Neural progenitor cell (in vitro differentiated cells): ENCODE results near the gene MYOM3. TPM values are rescaled to one million over a fixed set of nuclear protein-coding genes. Genes with fewer than 3 reads are reported as not detected.
A peak's percentile ranks its signal among the peaks of the same experiment; 100 is the strongest.

Source experiments
- DNase-seq: peaks from one replicate; pipeline ENCODE4 v3.0.0-alpha.2; 2016; ENCODE audit warnings: low spot score
- H2AFZ ChIP-seq: fragments of 200-600 bp; sonication (generic); replicated peaks from 2 replicates; pipeline ENCODE4 v1.6.1; 2016; ENCODE audit warnings: antibody characterized with exemption
- H3F3A ChIP-seq: fragments of 200-600 bp; sonication (generic); 2 replicates; pipeline ENCODE4 v1.6.1; 2016; ENCODE audit warnings: antibody characterized with exemption, low read depth
- H3K27ac ChIP-seq: fragments of 200-600 bp; sonication (generic); 2 replicates; pipeline ENCODE4 v1.5.1; 2016; ENCODE audit warnings: mild to moderate bottlenecking
- H3K27me3 ChIP-seq: fragments of 200-600 bp; sonication (generic); 2 replicates; pipeline ENCODE4 v1.6.1; 2016; ENCODE audit warnings: mild to moderate bottlenecking, moderate library complexity
- H3K36me3 ChIP-seq: fragments of 200-600 bp; sonication (generic); 2 replicates; pipeline ENCODE4 v1.5.1; 2016
- H3K4me1 ChIP-seq: fragments of 200-600 bp; sonication (generic); 2 replicates; pipeline ENCODE4 v1.6.1; 2016; ENCODE audit warnings: mixed run types
- H3K4me2 ChIP-seq: fragments of 200-600 bp; sonication (generic); 2 replicates; pipeline ENCODE4 v1.6.1; 2016
- H3K4me3 ChIP-seq: fragments of 200-600 bp; sonication (generic); 2 replicates; pipeline ENCODE4 v1.5.1; 2016
- H3K79me2 ChIP-seq: fragments of 200-600 bp; sonication (generic); 2 replicates; pipeline ENCODE4 v1.6.1; 2016; ENCODE audit warnings: low read depth
- H3K9ac ChIP-seq: fragments of 200-600 bp; sonication (generic); 2 replicates; pipeline ENCODE4 v1.6.1; 2016
- H3K9me3 ChIP-seq: fragments of 200-600 bp; sonication (generic); 2 replicates; pipeline ENCODE4 v1.5.1; 2016; ENCODE audit warnings: low read depth
- H4K20me1 ChIP-seq: fragments of 200-600 bp; sonication (generic); 2 replicates; pipeline ENCODE4 v1.6.1; 2016; ENCODE audit warnings: low read depth
- H3K27ac Mint-ChIP-seq: 3 replicates; pipeline ENCODE4 v1.8.0; 2021; ENCODE audit warnings: mixed read lengths
- H3K27me3 Mint-ChIP-seq: 2 replicates; pipeline ENCODE4 v1.8.0; 2022; ENCODE audit warnings: low read depth, mild to moderate bottlenecking, inconsistent platforms, moderate library complexity, mixed read lengths; ENCODE audit not compliant: insufficient read depth
- H3K36me3 Mint-ChIP-seq: 3 replicates; pipeline ENCODE4 v1.8.0; 2021; ENCODE audit warnings: mixed read lengths
- H3K4me1 Mint-ChIP-seq: 3 replicates; pipeline ENCODE4 v1.8.0; 2021; ENCODE audit warnings: mixed read lengths
- H3K4me3 Mint-ChIP-seq: 3 replicates; pipeline ENCODE4 v1.8.0; 2021; ENCODE audit warnings: mild to moderate bottlenecking, moderate library complexity, mixed read lengths
- H3K9me3 Mint-ChIP-seq: 3 replicates; pipeline ENCODE4 v1.8.0; 2020; ENCODE audit warnings: mixed read lengths
- CTCF ChIP-seq: fragments of 200-600 bp; sonication (generic); IDR thresholded peaks from 2 replicates; pipeline ENCODE4 v1.5.1; 2017; ENCODE audit warnings: antibody characterized with exemption, mild to moderate bottlenecking
- EZH2 ChIP-seq: fragments of 200-600 bp; sonication (generic); IDR thresholded peaks from 2 replicates; pipeline ENCODE4 v1.6.1; 2017; ENCODE audit warnings: antibody characterized with exemption, mild to moderate bottlenecking, moderate library complexity
- EZH2phosphoT487 ChIP-seq: fragments of 200-600 bp; sonication (generic); IDR thresholded peaks from 2 replicates; pipeline ENCODE4 v1.6.1; 2017; ENCODE audit warnings: antibody characterized with exemption
- total RNA-seq: library from RNA; depleted of rRNA; stranded (reverse); fragments of >200 nt; gene quantifications from 2 replicates; pipeline ENCODE4 v1.2.3, GENCODE V29; 2015; ENCODE audit warnings: low replicate concordance

MYOM3 gene
- total RNA-seq, 1 donor from 2014 or later, result not detected

DNA sequence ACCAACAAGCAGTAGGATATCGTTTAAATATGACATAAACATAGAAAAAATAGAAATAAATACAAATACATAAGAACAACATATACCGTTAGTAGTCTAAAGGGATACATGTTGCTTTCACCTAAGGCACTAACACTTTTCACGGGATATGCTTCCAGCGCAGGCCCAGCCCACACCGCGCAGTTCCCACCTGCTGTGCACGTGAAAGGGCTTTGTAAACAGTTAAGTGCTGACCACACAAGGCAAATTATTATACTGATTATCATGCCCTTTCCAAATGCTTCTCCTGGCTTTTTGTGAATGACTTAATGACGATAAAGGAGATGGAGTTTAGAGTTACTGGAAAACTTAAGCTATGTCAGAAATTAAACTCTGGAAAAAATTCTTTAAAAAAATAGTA is 42.3 kb upstream of the MYOM3 start:
- no peak overlapping the region for H2AFZ ChIP-seq
- H3K9ac ChIP-seq, result no peak overlapping the region
- Mint-ChIP-seq H3K36me3 (no peaks in the 10 kb centered on the region), H3K27me3 (peaks cover 8% of the 10 kb centered on the region), H3K27ac (no peak overlapping the region), H3K9me3 (no peaks in the 10 kb centered on the region), H3K4me1 (peaks cover 18% of the 10 kb centered on the region), H3K4me3 (no peak overlapping the region)
- no peaks in the 10 kb centered on the region for H3K9me3 ChIP-seq
- H3F3A ChIP-seq, result peaks cover 32% of the 10 kb centered on the region
- no peak for TF ChIP-seq EZH2phosphoT487
- no peak for TF ChIP-seq CTCF
- no peak for TF ChIP-seq EZH2
- H3K4me2 ChIP-seq, result peak overlapping the region; percentile 11
- no peaks in the 10 kb centered on the region for H4K20me1 ChIP-seq
- H3K36me3 ChIP-seq, result no peaks in the 10 kb centered on the region
- H3K27me3 ChIP-seq, result no peaks in the 10 kb centered on the region
- no peak overlapping the region for H3K4me3 ChIP-seq
- H3K79me2 ChIP-seq, result no peaks in the 10 kb centered on the region
- peaks cover 24% of the 10 kb centered on the region for H3K4me1 ChIP-seq
- H3K27ac ChIP-seq, result no peak overlapping the region
- peak; percentile 57 for DNase-seq

- Histone ChIP-seq H3K27ac (no peak overlapping the region), H3K9me3 (no peaks in the 10 kb centered on the region), H3K79me2 (no peaks in the 10 kb centered on the region), H4K20me1 (no peaks in the 10 kb centered on the region), H3K4me1 (peaks cover 24% of the 10 kb centered on the region), H3F3A (peaks cover 32% of the 10 kb centered on the region), H3K36me3 (no peaks in the 10 kb centered on the region), H2AFZ (no peak overlapping the region), H3K4me2 (peak overlapping the region; percentile 54), H3K27me3 (no peaks in the 10 kb centered on the region), H3K9ac (no peak overlapping the region), H3K4me3 (no peak overlapping the region)
- TF ChIP-seq CTCF (no peak), EZH2phosphoT487 (no peak)
- H3K4me3 Mint-ChIP-seq, result peak overlapping the region; percentile 66
- H3K27ac Mint-ChIP-seq, result peak overlapping the region; percentile 33
- H3K9me3 Mint-ChIP-seq, result no peaks in the 10 kb centered on the region
- H3K4me1 Mint-ChIP-seq, result peaks cover 18% of the 10 kb centered on the region
- H3K27me3 Mint-ChIP-seq, result peaks cover 8% of the 10 kb centered on the region
- DNase-seq, result no peak
- H3K36me3 Mint-ChIP-seq, result no peaks in the 10 kb centered on the region
Measured at GRCh38 chr1:24152631-24153494, 40.9 kb upstream of the MYOM3 start.

- Histone ChIP-seq H4K20me1 (no peaks in the 10 kb centered on the region), H3K4me3 (peak overlapping the region; percentile 50), H3K4me2 (peak overlapping the region; percentile 80), H3K27me3 (no peaks in the 10 kb centered on the region), H3K79me2 (no peaks in the 10 kb centered on the region), H3K27ac (peak overlapping the region; percentile 81), H3K36me3 (no peaks in the 10 kb centered on the region), H3K9ac (peak overlapping the region; percentile 38), H3K9me3 (no peaks in the 10 kb centered on the region), H2AFZ (no peak overlapping the region), H3F3A (peaks cover 32% of the 10 kb centered on the region), H3K4me1 (peaks cover 24% of the 10 kb centered on the region)
- Mint-ChIP-seq H3K4me3 (peak overlapping the region; percentile 74), H3K27ac (peak overlapping the region; percentile 72), H3K36me3 (no peaks in the 10 kb centered on the region), H3K9me3 (no peaks in the 10 kb centered on the region), H3K4me1 (peaks cover 18% of the 10 kb centered on the region), H3K27me3 (peaks cover 11% of the 10 kb centered on the region)
- TF ChIP-seq EZH2phosphoT487, result no peak
- TF ChIP-seq EZH2, result no peak
- no peak for TF ChIP-seq CTCF
- peak; percentile 92 for DNase-seq
Measured at GRCh38 chr1:24151175-24151533, 39.2 kb upstream of the MYOM3 start.
